Panc1 (cell line): ENCODE measurements around the gene IWS1. TPM values are rescaled to one million over a fixed set of nuclear protein-coding genes. Genes with fewer than 3 reads are reported as not detected.

Experiments used
- ATAC-seq: fragments of 200-7000 bp; cut with Tn5 transposase; 2 replicates; pipeline ENCODE4 v1.9.1; 2020; ENCODE audit warnings: mild to moderate bottlenecking, moderate library complexity
- BruUV-seq: library from RNA; stranded (reverse); fragments of 400-500 nt; replicated peaks from 2 replicates; lab custom pipeline; 2021; lab: Mats Ljungman, UMichigan
- CTCF ChIA-PET: fragments of 300-600 bp; sonication (Branson Sonifier 250); formaldehyde crosslinking; loops from one replicate; lab custom pipeline; 2022; ENCODE audit warnings: antibody characterized with exemption; lab: Charles Lee
- POLR2A ChIA-PET: fragments of 300-600 bp; sonication (Branson Sonifier 250); formaldehyde crosslinking; loops from one replicate; lab custom pipeline; 2022; ENCODE audit warnings: antibody characterized with exemption; lab: Charles Lee
- DNase-seq: peaks from one replicate; pipeline ENCODE4 v3.0.0-alpha.2; 2010; ENCODE audit warnings: low read depth, low spot score
- H3K27ac ChIP-seq: 2 replicates; pipeline ENCODE4 v1.5.1; 2011; ENCODE audit warnings: mild to moderate bottlenecking, low read length, inconsistent platforms
- H3K27me3 ChIP-seq: fragments of 200-500 bp; sonication (Bioruptor generic); 2 replicates; pipeline ENCODE4 v1.6.0; 2014; ENCODE audit warnings: low read length, inconsistent platforms; ENCODE audit not compliant: control insufficient read depth, insufficient read depth
- H3K36me3 ChIP-seq: fragments of 200-500 bp; sonication (Bioruptor generic); 2 replicates; pipeline ENCODE4 v1.5.1; 2014; ENCODE audit warnings: inconsistent platforms, mild to moderate bottlenecking, low read length, moderate library complexity; ENCODE audit not compliant: control insufficient read depth, insufficient read depth
- H3K4me1 ChIP-seq: 2 replicates; pipeline ENCODE4 v1.5.1; 2011; ENCODE audit warnings: inconsistent platforms, mild to moderate bottlenecking, low read length, moderate library complexity; ENCODE audit not compliant: control insufficient read depth, insufficient read depth
- H3K4me3 ChIP-seq, 2 experiments: 2 replicates each; pipeline ENCODE4 v1.5.1; 2011 to 2012; ENCODE audit warnings: low read depth in 2 of 2, low read length in 2 of 2, mild to moderate bottlenecking in 2 of 2, inconsistent platforms in 1 of 2, moderate library complexity in 1 of 2
- H3K9me3 ChIP-seq: fragments of 200-500 bp; sonication (Bioruptor generic); 2 replicates; pipeline ENCODE4 v1.5.1; 2014; ENCODE audit warnings: low read depth, mild to moderate bottlenecking, inconsistent platforms, low read length, moderate library complexity; ENCODE audit not compliant: control insufficient read depth, insufficient read depth
- CTCF ChIP-seq: fragments of 450-650 bp; IDR thresholded peaks from 2 replicates; pipeline ENCODE4 v1.5.1; 2017; ENCODE audit warnings: mild to moderate bottlenecking
- POLR2AphosphoS5 ChIP-seq: IDR thresholded peaks from 2 replicates; pipeline ENCODE4 v1.6.1; 2012; ENCODE audit warnings: mild to moderate bottlenecking, low read depth, low read length, moderate library complexity
- SIN3A ChIP-seq: IDR thresholded peaks from 2 replicates; pipeline ENCODE4 v1.6.1; 2012; ENCODE audit warnings: low read depth, mild to moderate bottlenecking, low read length, moderate library complexity, borderline replicate concordance; ENCODE audit not compliant: insufficient read depth
- TCF7L2 ChIP-seq: IDR thresholded peaks from 2 replicates; pipeline ENCODE4 v1.6.1; 2011; ENCODE audit warnings: mild to moderate bottlenecking, low read depth, low read length, inconsistent platforms
- in situ Hi-C: cut with HindIII; loops from 2 replicates; pipeline ENCODE4 v1.10.0; 2016; ENCODE audit warnings: low sequenced_read_pairs, low pct_unique_long_range_greater_than_20kb
- intact Hi-C: fragments of 100-400 bp; cut with micrococcal nuclease; formaldehyde crosslinking; loops from one replicate; pipeline ENCODE4 v1.10.0; 2022; ENCODE audit not compliant: unreplicated experiment
- total RNA-seq: library from RNA; stranded (reverse); gene quantifications from one replicate; pipeline ENCODE4 v1.2.1, GENCODE V29; 2021; ENCODE audit not compliant: unreplicated experiment
- TF ChIP-seq, protein P1 (sequence below), 2 experiments: IDR thresholded peaks; 2 replicates each; pipeline ENCODE4 v1.6.1; 2011 to 2012; ENCODE audit warnings: low read depth in 2 of 2, control low read depth in 1 of 2, low read length in 1 of 2, mild to moderate bottlenecking in 1 of 2, moderate library complexity in 1 of 2; ENCODE audit not compliant: insufficient read depth in 1 of 2

IWS1 gene
- total RNA-seq, 1 experiment from 2014 or later, result 48.6 TPM

DNA sequence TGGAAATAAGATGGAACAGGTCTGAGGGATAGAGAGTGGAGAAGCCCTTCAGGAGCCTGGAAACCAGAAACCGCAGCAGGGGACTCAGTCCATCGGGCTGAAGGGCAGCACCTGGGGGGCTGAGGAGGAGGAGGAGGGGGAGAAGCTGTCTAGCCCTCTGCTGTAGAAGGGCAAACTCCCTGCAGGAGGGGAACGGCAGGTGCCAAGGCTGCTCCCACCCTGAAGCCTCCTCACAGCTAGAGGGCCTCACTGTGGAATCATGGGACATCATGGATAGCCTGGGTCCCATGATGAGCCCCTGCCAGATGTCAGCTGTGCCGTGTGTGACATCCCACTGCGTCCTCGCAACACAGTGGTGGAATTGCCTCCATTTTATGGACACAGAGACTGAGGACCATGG, 9.6 kb upstream of the IWS1 start:
- H3K27me3 ChIP-seq, result no peaks in the 10 kb centered on the region; the same call in 1 of the 2 replicates
- no peak overlapping the region for H3K4me3 ChIP-seq
- H3K9me3 ChIP-seq, result no peaks in the 10 kb centered on the region
- ChIA-PET POLR2A (no interaction called here), CTCF (no interaction called here)
- H3K4me1 ChIP-seq, result no peaks in the 10 kb centered on the region
- no TSS peak for BruUV-seq
- in situ Hi-C loops (no loop called here), intact Hi-C loops (no loop called here)
- no peak overlapping the region for H3K27ac ChIP-seq
- no peak for ATAC-seq
- no peak for DNase-seq
- no peaks in the 10 kb centered on the region for H3K36me3 ChIP-seq
- TF ChIP-seq POLR2AphosphoS5, result no peak
- TF ChIP-seq, protein P1, sequence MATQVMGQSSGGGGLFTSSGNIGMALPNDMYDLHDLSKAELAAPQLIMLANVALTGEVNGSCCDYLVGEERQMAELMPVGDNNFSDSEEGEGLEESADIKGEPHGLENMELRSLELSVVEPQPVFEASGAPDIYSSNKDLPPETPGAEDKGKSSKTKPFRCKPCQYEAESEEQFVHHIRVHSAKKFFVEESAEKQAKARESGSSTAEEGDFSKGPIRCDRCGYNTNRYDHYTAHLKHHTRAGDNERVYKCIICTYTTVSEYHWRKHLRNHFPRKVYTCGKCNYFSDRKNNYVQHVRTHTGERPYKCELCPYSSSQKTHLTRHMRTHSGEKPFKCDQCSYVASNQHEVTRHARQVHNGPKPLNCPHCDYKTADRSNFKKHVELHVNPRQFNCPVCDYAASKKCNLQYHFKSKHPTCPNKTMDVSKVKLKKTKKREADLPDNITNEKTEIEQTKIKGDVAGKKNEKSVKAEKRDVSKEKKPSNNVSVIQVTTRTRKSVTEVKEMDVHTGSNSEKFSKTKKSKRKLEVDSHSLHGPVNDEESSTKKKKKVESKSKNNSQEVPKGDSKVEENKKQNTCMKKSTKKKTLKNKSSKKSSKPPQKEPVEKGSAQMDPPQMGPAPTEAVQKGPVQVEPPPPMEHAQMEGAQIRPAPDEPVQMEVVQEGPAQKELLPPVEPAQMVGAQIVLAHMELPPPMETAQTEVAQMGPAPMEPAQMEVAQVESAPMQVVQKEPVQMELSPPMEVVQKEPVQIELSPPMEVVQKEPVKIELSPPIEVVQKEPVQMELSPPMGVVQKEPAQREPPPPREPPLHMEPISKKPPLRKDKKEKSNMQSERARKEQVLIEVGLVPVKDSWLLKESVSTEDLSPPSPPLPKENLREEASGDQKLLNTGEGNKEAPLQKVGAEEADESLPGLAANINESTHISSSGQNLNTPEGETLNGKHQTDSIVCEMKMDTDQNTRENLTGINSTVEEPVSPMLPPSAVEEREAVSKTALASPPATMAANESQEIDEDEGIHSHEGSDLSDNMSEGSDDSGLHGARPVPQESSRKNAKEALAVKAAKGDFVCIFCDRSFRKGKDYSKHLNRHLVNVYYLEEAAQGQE (IDR thresholded peaks at IDR 0.05; ENCODE audit: insufficient read depth in 1 of 2, low read depth in 2 of 2, low read length in 1 of 2), result no peak
- no peak for TF ChIP-seq CTCF
- TF ChIP-seq SIN3A, result no peak
- no peak for TF ChIP-seq TCF7L2

DNA sequence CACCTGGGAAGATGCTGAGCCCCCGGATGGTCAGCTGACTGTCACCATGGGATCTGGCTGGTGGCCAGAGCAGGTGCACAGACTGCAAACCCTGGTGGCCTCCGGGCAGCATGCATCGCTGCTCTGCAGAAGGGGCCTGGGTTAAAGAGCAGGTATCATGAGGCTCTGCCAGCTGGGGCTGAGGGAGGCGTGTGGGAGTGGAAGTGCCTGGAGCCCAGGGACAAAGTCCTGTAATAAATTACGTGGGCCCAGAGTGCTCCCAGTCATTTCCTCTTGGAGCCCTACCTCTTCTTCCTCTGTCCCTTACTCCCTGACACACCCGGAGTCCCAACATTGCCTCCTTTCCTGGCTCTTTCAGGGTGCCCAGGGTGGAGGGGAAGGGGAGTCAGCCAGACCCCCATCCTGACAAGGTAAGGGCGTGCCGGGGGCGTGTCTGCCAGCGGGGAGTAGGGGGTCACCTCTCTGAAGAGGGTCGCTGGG, 9.2 kb upstream of the IWS1 start, which contains the start of gene MYO7B:
Gene MYO7B, plus strand, starts transcription at position 262 of the 480 bp plus-strand sequence. CDS start 24,040 bp downstream, outside the sequence.
- POLR2A ChIA-PET, result no interaction called here
- Histone ChIP-seq H3K36me3 (no peaks in the 10 kb centered on the region), H3K27ac (no peak within 1 kb of the TSS), H3K9me3 (no peaks in the 10 kb centered on the region), H3K4me3 (no peak within 1 kb of the TSS), H3K27me3 (no peaks in the 10 kb centered on the region; the same call in 1 of the 2 replicates), H3K4me1 (no peaks in the 10 kb centered on the region)
- in situ Hi-C loops, result no loop called here
- TF ChIP-seq TCF7L2 (no peak), POLR2AphosphoS5 (no peak), SIN3A (no peak), CTCF (no peak)
- TF ChIP-seq, protein P1 (IDR thresholded peaks at IDR 0.05; ENCODE audit: insufficient read depth in 1 of 2, low read depth in 2 of 2, low read length in 1 of 2), result no peak
- intact Hi-C loops, result no loop called here
- CTCF ChIA-PET, result no interaction called here
- ATAC-seq (no peak), DNase-seq (no peak)
- no TSS peak for BruUV-seq
